ENCODE data around the gene STT3B.

STT3B gene

GRCh38 chr3:31676556-31676955 is 143.8 kb downstream of the STT3B start:
- no CpG with 5 or more reads among the region's 8 CpGs for WGBS (ENCODE audit: extremely low coverage, insufficient coverage, low lambda C conversion rate)
- H3K56ac ChIP-seq (ENCODE audit: low read length), result no peak overlapping the region
- H3K27ac ChIP-seq (ENCODE audit: low read depth, low read length), result no peak overlapping the region
- H3K4ac ChIP-seq (ENCODE audit: low read depth, low read length), result no peak overlapping the region
- no peak overlapping the region for H3K18ac ChIP-seq (ENCODE audit: low read length)
- no peak overlapping the region for H2BK15ac ChIP-seq (replicated peaks; ENCODE audit: low read depth)
- H3K9ac ChIP-seq (ENCODE audit: low read length), result no peak overlapping the region
- DNase-seq, result no peak
- H3K4me2 ChIP-seq (ENCODE audit: low read length), result no peak overlapping the region
- H2BK120ac ChIP-seq (ENCODE audit: low read depth, low read length), result no peak overlapping the region
- H3K4me1 ChIP-seq (ENCODE audit: control insufficient read depth, low read depth, low read length), result no peaks in the 10 kb centered on the region
- H3K79me1 ChIP-seq (ENCODE audit: low read length), result no peaks in the 10 kb centered on the region
- H2BK5ac ChIP-seq (ENCODE audit: low read length), result no peak overlapping the region
- H3K79me2 ChIP-seq (ENCODE audit: control insufficient read depth, insufficient read depth, low read length), result no peaks in the 10 kb centered on the region
- H3K23ac ChIP-seq (ENCODE audit: low read length), result no peak overlapping the region
- H3K4me3 ChIP-seq (ENCODE audit: low read length), result no peak overlapping the region
- H3K36me3 ChIP-seq (ENCODE audit: control insufficient read depth, insufficient read depth, low read length), result no peaks in the 10 kb centered on the region
- H4K5ac ChIP-seq (ENCODE audit: low read length), result no peak overlapping the region
- no peaks in the 10 kb centered on the region for H3K27me3 ChIP-seq (ENCODE audit: insufficient read depth, low read length, poor library complexity)
- H2AK5ac ChIP-seq (ENCODE audit: low read length), result no peak overlapping the region
- no peak overlapping the region for H4K8ac ChIP-seq (ENCODE audit: low read depth, low read length)

DNA sequence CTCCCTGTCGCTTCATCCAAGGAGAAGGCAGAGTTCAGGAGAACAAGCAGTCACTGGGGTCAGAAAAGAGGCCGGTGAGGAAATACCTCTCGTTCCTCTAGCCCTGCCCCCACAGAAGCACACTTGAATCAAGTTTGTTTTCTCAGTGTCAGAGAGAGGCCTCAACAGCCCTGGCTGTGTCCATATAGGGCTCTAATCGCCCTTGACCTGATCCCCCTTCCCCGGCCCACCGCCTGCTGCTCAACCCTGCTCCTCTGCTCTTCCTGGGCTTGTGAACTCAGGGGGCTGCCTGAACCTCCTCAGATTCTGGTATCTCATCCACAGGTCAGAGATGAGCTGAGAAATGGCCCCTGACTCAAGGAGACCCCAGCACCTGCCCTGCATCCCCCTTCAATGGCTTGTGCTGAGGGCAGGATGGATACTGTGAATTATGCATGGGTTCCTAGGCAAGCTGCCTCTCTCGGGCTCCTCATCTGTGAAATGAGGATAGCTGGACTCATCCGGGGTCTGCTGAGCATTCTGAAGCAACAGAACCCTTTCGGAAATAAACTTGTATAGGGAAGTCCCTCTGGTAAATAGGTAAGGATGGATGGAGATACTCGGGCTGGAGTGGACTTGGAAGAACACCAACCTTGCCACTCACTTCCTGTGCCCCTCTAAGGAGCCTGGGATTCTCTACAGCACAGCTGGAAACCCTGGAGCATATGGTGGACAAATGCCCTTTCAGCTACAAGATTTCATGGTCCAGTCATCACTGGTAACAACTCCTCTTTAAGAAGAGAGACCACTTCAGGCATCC is 147.5 kb downstream of the STT3B start:
- Histone ChIP-seq H3K4me1 (ENCODE audit: control insufficient read depth, low read depth, low read length) (no peaks in the 10 kb centered on the region), H3K79me1 (ENCODE audit: low read length) (no peaks in the 10 kb centered on the region), H2BK120ac (ENCODE audit: low read depth, low read length) (no peak overlapping the region), H3K4me3 (ENCODE audit: low read length) (no peak overlapping the region), H3K79me2 (ENCODE audit: control insufficient read depth, insufficient read depth, low read length) (no peaks in the 10 kb centered on the region), H4K8ac (ENCODE audit: low read depth, low read length) (no peak overlapping the region), H3K4ac (ENCODE audit: low read depth, low read length) (no peak overlapping the region), H3K4me2 (ENCODE audit: low read length) (no peak overlapping the region), H3K27ac (ENCODE audit: low read depth, low read length) (no peak overlapping the region), H3K56ac (ENCODE audit: low read length) (no peak overlapping the region), H2BK15ac (replicated peaks; ENCODE audit: low read depth) (no peak overlapping the region), H3K27me3 (ENCODE audit: insufficient read depth, low read length, poor library complexity) (no peaks in the 10 kb centered on the region), H3K9ac (ENCODE audit: low read length) (no peak overlapping the region), H3K23ac (ENCODE audit: low read length) (no peak overlapping the region), H3K18ac (ENCODE audit: low read length) (no peak overlapping the region), H2BK5ac (ENCODE audit: low read length) (no peak overlapping the region), H4K5ac (ENCODE audit: low read length) (no peak overlapping the region), H3K36me3 (ENCODE audit: control insufficient read depth, insufficient read depth, low read length) (no peaks in the 10 kb centered on the region), H2AK5ac (ENCODE audit: low read length) (no peak overlapping the region)
- DNase-seq, result peak; percentile 54
- WGBS (ENCODE audit: extremely low coverage, insufficient coverage, low lambda C conversion rate), result no CpG with 5 or more reads among the region's 10 CpGs

Data from mesendoderm (in vitro differentiated cells).